ENCODE measurements around the gene NOL9. TPM values are rescaled to one million over a fixed set of nuclear protein-coding genes. Genes with fewer than 3 reads are reported as not detected.

Gene NOL9
- total and polyA plus RNA-seq, 9 of the 15 experiments (the other 6 are each of a cell fraction or from before 2014, with no cell fraction given), result 5.6 to 76.5 (median 47.3) TPM

DNA sequence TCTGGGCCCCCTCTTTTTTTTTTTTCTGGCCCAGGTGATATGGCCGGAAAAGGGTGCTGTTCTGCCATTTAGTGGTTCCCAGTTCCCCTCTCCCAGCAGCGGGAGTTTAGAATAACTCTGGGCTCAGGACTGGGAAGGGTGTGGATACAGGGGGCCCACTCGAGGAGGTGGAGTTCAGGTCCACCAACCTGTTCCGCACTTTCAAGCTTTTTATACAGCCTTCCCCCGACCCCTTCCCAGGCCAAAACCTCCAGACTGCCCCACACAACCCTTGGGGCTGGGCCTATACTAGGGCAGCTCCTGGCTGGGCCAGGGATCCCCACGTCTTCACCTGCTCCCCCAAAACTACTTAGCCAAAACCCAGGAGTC is 63.2 kb downstream of the NOL9 start:
- no peaks in the 10 kb centered on the region for H3K9me3 ChIP-seq (replicated peaks; ENCODE audit: control insufficient read depth, insufficient read depth, low read depth, low read length)
- H4K20me1 ChIP-seq (replicated peaks; ENCODE audit: control insufficient read depth, insufficient read depth, low read length), result peaks cover 34% of the 10 kb centered on the region
- in situ Hi-C loops (cut with MboI), result loop anchor here (10.0 to 25.0 kb wide), 2 partner anchors 144 to 721 kb away; no protein-coding TSS in a partner anchor
- intact Hi-C loops (cut with micrococcal nuclease), result no loop called here
- peaks cover 4% of the 10 kb centered on the region for H3K9me1 ChIP-seq (ENCODE audit: control insufficient read depth, insufficient read depth, low read length)
- H3K27ac ChIP-seq (ENCODE audit: extremely low read depth, low read depth, low read length), result no peak overlapping the region
- TF ChIP-seq, protein P1, sequence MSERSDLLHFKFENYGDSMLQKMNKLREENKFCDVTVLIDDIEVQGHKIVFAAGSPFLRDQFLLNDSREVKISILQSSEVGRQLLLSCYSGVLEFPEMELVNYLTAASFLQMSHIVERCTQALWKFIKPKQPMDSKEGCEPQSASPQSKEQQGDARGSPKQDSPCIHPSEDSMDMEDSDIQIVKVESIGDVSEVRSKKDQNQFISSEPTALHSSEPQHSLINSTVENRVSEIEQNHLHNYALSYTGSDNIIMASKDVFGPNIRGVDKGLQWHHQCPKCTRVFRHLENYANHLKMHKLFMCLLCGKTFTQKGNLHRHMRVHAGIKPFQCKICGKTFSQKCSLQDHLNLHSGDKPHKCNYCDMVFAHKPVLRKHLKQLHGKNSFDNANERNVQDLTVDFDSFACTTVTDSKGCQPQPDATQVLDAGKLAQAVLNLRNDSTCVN (CRISPR knock-in tag; IDR thresholded peaks at IDR 0.05), result no peak
- TF ChIP-seq BACH1 (tag; IDR thresholded peaks at IDR 0.05) (no peak), ATF1 (CRISPR knock-in tag; IDR thresholded peaks at IDR 0.05) (no peak), ATF1 (tag; IDR thresholded peaks at IDR 0.05) (no peak), TCF7L2 (IDR thresholded peaks at IDR 0.05; ENCODE audit: low read depth, low read length) (no peak), ZNF174 (CRISPR knock-in tag; IDR thresholded peaks at IDR 0.05) (no peak), BMI1 (IDR thresholded peaks at IDR 0.05; ENCODE audit: low read length) (no peak)
- TF ChIP-seq, protein P2, sequence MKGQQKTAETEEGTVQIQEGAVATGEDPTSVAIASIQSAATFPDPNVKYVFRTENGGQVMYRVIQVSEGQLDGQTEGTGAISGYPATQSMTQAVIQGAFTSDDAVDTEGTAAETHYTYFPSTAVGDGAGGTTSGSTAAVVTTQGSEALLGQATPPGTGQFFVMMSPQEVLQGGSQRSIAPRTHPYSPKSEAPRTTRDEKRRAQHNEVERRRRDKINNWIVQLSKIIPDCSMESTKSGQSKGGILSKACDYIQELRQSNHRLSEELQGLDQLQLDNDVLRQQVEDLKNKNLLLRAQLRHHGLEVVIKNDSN (CRISPR knock-in tag; IDR thresholded peaks at IDR 0.05), result no peak
- TF ChIP-seq, protein P3, sequence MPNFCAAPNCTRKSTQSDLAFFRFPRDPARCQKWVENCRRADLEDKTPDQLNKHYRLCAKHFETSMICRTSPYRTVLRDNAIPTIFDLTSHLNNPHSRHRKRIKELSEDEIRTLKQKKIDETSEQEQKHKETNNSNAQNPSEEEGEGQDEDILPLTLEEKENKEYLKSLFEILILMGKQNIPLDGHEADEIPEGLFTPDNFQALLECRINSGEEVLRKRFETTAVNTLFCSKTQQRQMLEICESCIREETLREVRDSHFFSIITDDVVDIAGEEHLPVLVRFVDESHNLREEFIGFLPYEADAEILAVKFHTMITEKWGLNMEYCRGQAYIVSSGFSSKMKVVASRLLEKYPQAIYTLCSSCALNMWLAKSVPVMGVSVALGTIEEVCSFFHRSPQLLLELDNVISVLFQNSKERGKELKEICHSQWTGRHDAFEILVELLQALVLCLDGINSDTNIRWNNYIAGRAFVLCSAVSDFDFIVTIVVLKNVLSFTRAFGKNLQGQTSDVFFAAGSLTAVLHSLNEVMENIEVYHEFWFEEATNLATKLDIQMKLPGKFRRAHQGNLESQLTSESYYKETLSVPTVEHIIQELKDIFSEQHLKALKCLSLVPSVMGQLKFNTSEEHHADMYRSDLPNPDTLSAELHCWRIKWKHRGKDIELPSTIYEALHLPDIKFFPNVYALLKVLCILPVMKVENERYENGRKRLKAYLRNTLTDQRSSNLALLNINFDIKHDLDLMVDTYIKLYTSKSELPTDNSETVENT (CRISPR knock-in tag; IDR thresholded peaks at IDR 0.05), result no peak
- TF ChIP-seq, protein P4, sequence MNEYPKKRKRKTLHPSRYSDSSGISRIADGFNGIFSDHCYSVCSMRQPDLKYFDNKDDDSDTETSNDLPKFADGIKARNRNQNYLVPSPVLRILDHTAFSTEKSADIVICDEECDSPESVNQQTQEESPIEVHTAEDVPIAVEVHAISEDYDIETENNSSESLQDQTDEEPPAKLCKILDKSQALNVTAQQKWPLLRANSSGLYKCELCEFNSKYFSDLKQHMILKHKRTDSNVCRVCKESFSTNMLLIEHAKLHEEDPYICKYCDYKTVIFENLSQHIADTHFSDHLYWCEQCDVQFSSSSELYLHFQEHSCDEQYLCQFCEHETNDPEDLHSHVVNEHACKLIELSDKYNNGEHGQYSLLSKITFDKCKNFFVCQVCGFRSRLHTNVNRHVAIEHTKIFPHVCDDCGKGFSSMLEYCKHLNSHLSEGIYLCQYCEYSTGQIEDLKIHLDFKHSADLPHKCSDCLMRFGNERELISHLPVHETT (CRISPR knock-in tag; conservative IDR thresholded peaks at IDR 0.05 in 1 of 2, IDR thresholded peaks at IDR 0.05 in 1 of 2), result no peak
- H3K36me3 ChIP-seq (ENCODE audit: control insufficient read depth, insufficient read depth, low read length), result no peaks in the 10 kb centered on the region
- H3K4me2 ChIP-seq (ENCODE audit: insufficient read depth, low read length), result no peak overlapping the region
- CTCF ChIA-PET (ENCODE audit: low intra/inter-chr PET ratio), result interaction anchor here (2.1 kb wide), 1 partner anchor 155 kb away, joined by 14 read pairs; no protein-coding TSS in a partner anchor
- peaks cover 17 to 71% of the 10 kb centered on the region in 2 experiments; a peak in 4 of 5 replicates for H3K27me3 ChIP-seq (ENCODE audit: control insufficient read depth in 2 of 2, insufficient read depth in 2 of 2, low read length in 2 of 2)
- FAIRE-seq (no peak), DNase-seq (ENCODE audit: extremely low read depth in 1 of 4, low spot score in 3 of 4) (no peak), ATAC-seq (no peak)
- BruUV-seq (replicated peaks), result no TSS peak
- WGBS (ENCODE audit: insufficient coverage, low coverage, missing lambda C conversion rate), result 29% methylated on average over 6 of the region's 6 CpGs
- POLR2A ChIA-PET, result interaction anchor here (0.6 to 2.0 kb wide), 4 partner anchors 9 to 220 kb away, joined by 3 to 8 read pairs (median 4); no protein-coding TSS in a partner anchor
- peaks cover 4 to 35% of the 10 kb centered on the region in 2 experiments; a peak in 2 of 5 replicates for H3K4me1 ChIP-seq (replicated peaks in 1 of 2; ENCODE audit: control insufficient read depth in 2 of 2, insufficient read depth in 2 of 2, low read length in 2 of 2)
- peak overlapping the region; percentile 80; the same call in 1 of the 2 replicates for H2AFZ ChIP-seq (ENCODE audit: low read depth, low read length)
- no peaks in the 10 kb centered on the region for H3K79me2 ChIP-seq (ENCODE audit: control insufficient read depth, insufficient read depth, low read length)
- H3K4me3 ChIP-seq, result peak overlapping the region; percentile 40; the same call in 1 of the 2 replicates
- no peak overlapping the region for H3K9ac ChIP-seq (ENCODE audit: insufficient read depth in 1 of 2, low read depth in 2 of 2, low read length in 2 of 2)
